Neural progenitor cell (in vitro differentiated cells): Measurements from ENCODE around the gene MTCL1. TPM values are rescaled to one million over a fixed set of nuclear protein-coding genes. Genes with fewer than 3 reads are reported as not detected.

Experiments
- DNase-seq: peaks from one replicate; pipeline ENCODE4 v3.0.0-alpha.2; 2016; ENCODE audit warnings: low spot score
- H2AFZ ChIP-seq: fragments of 200-600 bp; sonication (generic); replicated peaks from 2 replicates; pipeline ENCODE4 v1.6.1; 2016; ENCODE audit warnings: antibody characterized with exemption
- H3F3A ChIP-seq: fragments of 200-600 bp; sonication (generic); 2 replicates; pipeline ENCODE4 v1.6.1; 2016; ENCODE audit warnings: antibody characterized with exemption, low read depth
- H3K27ac ChIP-seq: fragments of 200-600 bp; sonication (generic); 2 replicates; pipeline ENCODE4 v1.5.1; 2016; ENCODE audit warnings: mild to moderate bottlenecking
- H3K27me3 ChIP-seq: fragments of 200-600 bp; sonication (generic); 2 replicates; pipeline ENCODE4 v1.6.1; 2016; ENCODE audit warnings: mild to moderate bottlenecking, moderate library complexity
- H3K36me3 ChIP-seq: fragments of 200-600 bp; sonication (generic); 2 replicates; pipeline ENCODE4 v1.5.1; 2016
- H3K4me1 ChIP-seq: fragments of 200-600 bp; sonication (generic); 2 replicates; pipeline ENCODE4 v1.6.1; 2016; ENCODE audit warnings: mixed run types
- H3K4me2 ChIP-seq: fragments of 200-600 bp; sonication (generic); 2 replicates; pipeline ENCODE4 v1.6.1; 2016
- H3K4me3 ChIP-seq: fragments of 200-600 bp; sonication (generic); 2 replicates; pipeline ENCODE4 v1.5.1; 2016
- H3K79me2 ChIP-seq: fragments of 200-600 bp; sonication (generic); 2 replicates; pipeline ENCODE4 v1.6.1; 2016; ENCODE audit warnings: low read depth
- H3K9ac ChIP-seq: fragments of 200-600 bp; sonication (generic); 2 replicates; pipeline ENCODE4 v1.6.1; 2016
- H3K9me3 ChIP-seq: fragments of 200-600 bp; sonication (generic); 2 replicates; pipeline ENCODE4 v1.5.1; 2016; ENCODE audit warnings: low read depth
- H4K20me1 ChIP-seq: fragments of 200-600 bp; sonication (generic); 2 replicates; pipeline ENCODE4 v1.6.1; 2016; ENCODE audit warnings: low read depth
- H3K27ac Mint-ChIP-seq: 3 replicates; pipeline ENCODE4 v1.8.0; 2021; ENCODE audit warnings: mixed read lengths
- H3K27me3 Mint-ChIP-seq: 2 replicates; pipeline ENCODE4 v1.8.0; 2022; ENCODE audit warnings: low read depth, mild to moderate bottlenecking, inconsistent platforms, moderate library complexity, mixed read lengths; ENCODE audit not compliant: insufficient read depth
- H3K36me3 Mint-ChIP-seq: 3 replicates; pipeline ENCODE4 v1.8.0; 2021; ENCODE audit warnings: mixed read lengths
- H3K4me1 Mint-ChIP-seq: 3 replicates; pipeline ENCODE4 v1.8.0; 2021; ENCODE audit warnings: mixed read lengths
- H3K4me3 Mint-ChIP-seq: 3 replicates; pipeline ENCODE4 v1.8.0; 2021; ENCODE audit warnings: mild to moderate bottlenecking, moderate library complexity, mixed read lengths
- H3K9me3 Mint-ChIP-seq: 3 replicates; pipeline ENCODE4 v1.8.0; 2020; ENCODE audit warnings: mixed read lengths
- CTCF ChIP-seq: fragments of 200-600 bp; sonication (generic); IDR thresholded peaks from 2 replicates; pipeline ENCODE4 v1.5.1; 2017; ENCODE audit warnings: antibody characterized with exemption, mild to moderate bottlenecking
- EZH2 ChIP-seq: fragments of 200-600 bp; sonication (generic); IDR thresholded peaks from 2 replicates; pipeline ENCODE4 v1.6.1; 2017; ENCODE audit warnings: antibody characterized with exemption, mild to moderate bottlenecking, moderate library complexity
- EZH2phosphoT487 ChIP-seq: fragments of 200-600 bp; sonication (generic); IDR thresholded peaks from 2 replicates; pipeline ENCODE4 v1.6.1; 2017; ENCODE audit warnings: antibody characterized with exemption
- total RNA-seq: library from RNA; depleted of rRNA; stranded (reverse); fragments of >200 nt; gene quantifications from 2 replicates; pipeline ENCODE4 v1.2.3, GENCODE V29; 2015; ENCODE audit warnings: low replicate concordance

MTCL1 gene
- total RNA-seq, 1 donor from 2014 or later = 36.9 TPM

DNA sequence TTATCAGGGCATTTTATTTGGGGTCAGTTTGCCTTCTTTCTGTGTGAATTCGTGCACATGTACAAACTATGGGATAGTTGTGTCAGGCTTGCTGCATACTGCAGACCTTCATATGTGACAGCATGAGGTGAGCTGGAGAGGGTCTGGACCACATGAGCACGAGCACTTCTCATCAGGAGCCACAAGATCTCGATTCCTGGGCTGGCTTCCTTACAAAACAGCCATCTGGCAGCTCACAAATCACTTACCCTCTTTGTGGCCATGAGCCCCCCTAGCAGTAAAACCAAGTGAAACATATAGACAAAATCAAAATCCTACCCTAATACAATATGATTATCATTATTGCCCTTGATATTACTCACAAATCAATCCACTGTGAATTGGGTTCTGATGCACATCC is 121.2 kb downstream of the MTCL1 start:
- TF ChIP-seq CTCF (no peak), EZH2phosphoT487 (no peak), EZH2 (no peak)
- Histone ChIP-seq H3K36me3 (peaks cover under 1% of the 10 kb centered on the region), H3F3A (no peaks in the 10 kb centered on the region), H3K27me3 (no peaks in the 10 kb centered on the region), H3K9me3 (no peaks in the 10 kb centered on the region), H3K4me3 (no peak overlapping the region), H4K20me1 (no peaks in the 10 kb centered on the region), H3K27ac (no peak overlapping the region), H3K4me1 (no peaks in the 10 kb centered on the region), H2AFZ (no peak overlapping the region), H3K79me2 (no peaks in the 10 kb centered on the region), H3K9ac (no peak overlapping the region), H3K4me2 (no peak overlapping the region)
- Mint-ChIP-seq H3K4me1 (peaks cover 34% of the 10 kb centered on the region), H3K27ac (no peak overlapping the region), H3K4me3 (no peak overlapping the region), H3K27me3 (peaks cover 10% of the 10 kb centered on the region), H3K36me3 (peaks cover 38% of the 10 kb centered on the region), H3K9me3 (peaks cover 8% of the 10 kb centered on the region)
- DNase-seq = no peak

DNA sequence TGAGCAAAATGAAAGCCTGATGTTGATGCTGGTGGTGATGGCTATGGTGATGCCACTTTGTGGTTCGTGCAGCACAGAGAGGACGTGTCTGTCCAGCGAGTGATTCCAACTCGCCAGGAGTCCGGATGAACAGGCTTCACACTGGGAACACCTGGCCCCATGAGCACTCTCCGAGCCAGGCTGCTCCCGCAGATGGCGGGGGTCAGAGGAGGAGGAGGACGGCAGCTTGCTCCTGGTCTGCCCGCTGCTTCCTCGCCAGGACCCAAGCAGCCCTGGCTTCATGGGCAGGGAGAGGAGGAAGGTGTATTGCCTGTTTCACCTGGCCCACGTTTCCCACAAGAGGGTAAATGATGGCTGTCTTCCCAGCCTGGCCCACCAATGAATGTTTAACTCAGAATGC is 121.6 kb downstream of the MTCL1 start:
- Mint-ChIP-seq H3K9me3 (peaks cover 8% of the 10 kb centered on the region), H3K36me3 (peaks cover 40% of the 10 kb centered on the region), H3K4me1 (peaks cover 29% of the 10 kb centered on the region), H3K27ac (no peak overlapping the region), H3K27me3 (peaks cover 10% of the 10 kb centered on the region), H3K4me3 (no peak overlapping the region)
- Histone ChIP-seq H3K79me2 (no peaks in the 10 kb centered on the region), H3K9ac (no peak overlapping the region), H4K20me1 (no peaks in the 10 kb centered on the region), H3K27me3 (no peaks in the 10 kb centered on the region), H2AFZ (no peak overlapping the region), H3K36me3 (no peaks in the 10 kb centered on the region), H3K4me2 (no peak overlapping the region), H3K4me3 (no peak overlapping the region), H3K27ac (no peak overlapping the region), H3K4me1 (no peaks in the 10 kb centered on the region), H3F3A (no peaks in the 10 kb centered on the region), H3K9me3 (no peaks in the 10 kb centered on the region)
- TF ChIP-seq EZH2phosphoT487 = no peak
- TF ChIP-seq CTCF = no peak
- no peak for TF ChIP-seq EZH2
- DNase-seq = no peak

- H3K9me3 ChIP-seq = no peaks in the 10 kb centered on the region
- H3K27ac ChIP-seq = no peak overlapping the region
Observed at GRCh38 chr18:8828300-8828699, 122.9 kb downstream of the MTCL1 start.

More at GRCh38 chr18:8828300-8828699, 122.9 kb downstream of the MTCL1 start:
- Histone ChIP-seq H4K20me1 (no peaks in the 10 kb centered on the region), H3K9ac (no peak overlapping the region), H3F3A (no peaks in the 10 kb centered on the region), H3K27me3 (no peaks in the 10 kb centered on the region), H3K4me2 (no peak overlapping the region), H3K79me2 (no peaks in the 10 kb centered on the region), H2AFZ (no peak overlapping the region), H3K4me1 (no peaks in the 10 kb centered on the region), H3K4me3 (no peak overlapping the region), H3K36me3 (no peaks in the 10 kb centered on the region)
- Mint-ChIP-seq H3K4me3 (no peak overlapping the region), H3K27me3 (peaks cover 10% of the 10 kb centered on the region), H3K9me3 (peaks cover 8% of the 10 kb centered on the region), H3K27ac (peak overlapping the region; percentile 4), H3K36me3 (peaks cover 39% of the 10 kb centered on the region), H3K4me1 (peaks cover 28% of the 10 kb centered on the region)
- TF ChIP-seq EZH2phosphoT487 (no peak), CTCF (no peak), EZH2 (no peak)
- DNase-seq = no peak
